Measurements from ENCODE around the gene ATAD3C.

The ATAD3C gene

DNA sequence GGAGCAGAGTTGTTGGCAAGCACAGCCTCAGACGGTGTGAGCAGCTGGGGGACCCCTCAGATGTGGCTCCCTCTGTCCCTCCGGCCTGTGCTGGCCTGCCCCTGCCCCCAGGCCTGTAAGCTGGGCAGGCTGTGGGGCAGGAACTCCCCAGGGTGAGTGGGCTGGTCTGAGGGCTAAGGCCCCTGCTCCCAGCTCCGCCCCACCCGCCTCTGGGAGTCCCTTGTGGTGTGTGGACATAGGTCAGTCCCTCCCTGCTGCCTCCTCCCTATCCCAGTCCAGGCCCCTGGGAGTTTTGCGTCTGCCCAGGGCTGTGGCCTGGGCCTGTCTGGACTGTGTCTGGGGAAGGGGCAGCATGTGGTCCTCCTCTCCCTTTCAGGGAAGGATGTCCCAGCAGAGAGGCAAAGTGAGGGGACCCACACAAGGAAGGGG is 17.6 kb upstream of the ATAD3C start:
- H3K9me3 ChIP-seq (ENCODE audit: control insufficient read depth in 2 of 2, low read length in 2 of 2) = no peaks in the 10 kb centered on the region
- H3K9ac ChIP-seq (ENCODE audit: low read depth in 1 of 2, low read length in 2 of 2) = peak overlapping the region; percentile 52 to 65
- peak overlapping the region; percentile 22 to 41 for H3K4me3 ChIP-seq (ENCODE audit: low read length in 2 of 2)
- peaks cover 47 to 53% of the 10 kb centered on the region in 2 donors for H3K4me1 ChIP-seq (ENCODE audit: control insufficient read depth in 2 of 2, insufficient read depth in 2 of 2, low read length in 2 of 2)
- peaks cover 5 to 7% of the 10 kb centered on the region in 2 donors for H3K27me3 ChIP-seq (ENCODE audit: control insufficient read depth in 2 of 2, insufficient read depth in 2 of 2, low read length in 2 of 2)
- no peaks in the 10 kb centered on the region for H3K36me3 ChIP-seq (ENCODE audit: control insufficient read depth in 2 of 2, insufficient read depth in 2 of 2, low read length in 2 of 2)
- peak overlapping the region; percentile 92 to 93 for H3K27ac ChIP-seq (ENCODE audit: low read depth in 2 of 2, low read length in 2 of 2)

DNA sequence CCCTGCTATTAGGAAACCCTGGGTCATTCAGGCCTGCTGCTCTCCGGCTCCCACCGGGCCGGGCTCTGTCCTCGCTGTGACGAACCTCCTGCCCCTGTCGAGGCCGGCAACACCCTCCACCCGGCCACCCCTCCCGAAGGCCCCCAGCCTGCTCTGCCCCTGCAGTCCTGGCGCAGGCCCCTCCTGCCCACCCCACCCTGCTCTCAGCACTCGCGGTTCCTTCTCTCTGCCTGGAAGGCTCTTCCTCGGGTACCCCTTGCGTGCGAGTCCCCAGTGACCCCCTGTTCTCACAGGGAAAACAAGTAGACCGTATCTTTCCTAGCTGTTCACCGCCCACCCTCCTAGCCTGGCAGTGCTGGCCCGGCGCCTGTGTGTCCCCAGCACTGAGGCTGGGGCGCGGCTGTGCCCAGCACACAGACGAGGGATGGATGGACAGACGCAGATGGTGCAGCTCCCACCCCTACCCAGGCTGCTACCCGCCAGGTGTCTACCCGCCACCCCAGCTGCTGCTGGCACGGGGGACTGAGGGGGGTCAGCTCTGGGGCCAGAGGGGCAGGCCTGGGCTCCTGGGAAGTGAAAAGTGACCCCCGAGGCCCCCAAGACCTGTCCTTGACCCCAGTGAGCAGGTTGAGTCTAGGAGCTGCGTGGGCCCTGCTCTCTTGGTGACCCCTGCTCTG is 17.1 kb upstream of the ATAD3C start:
- H3K4me3 ChIP-seq (ENCODE audit: low read length in 2 of 2) = peak overlapping the region; percentile 25 to 41

DNA sequence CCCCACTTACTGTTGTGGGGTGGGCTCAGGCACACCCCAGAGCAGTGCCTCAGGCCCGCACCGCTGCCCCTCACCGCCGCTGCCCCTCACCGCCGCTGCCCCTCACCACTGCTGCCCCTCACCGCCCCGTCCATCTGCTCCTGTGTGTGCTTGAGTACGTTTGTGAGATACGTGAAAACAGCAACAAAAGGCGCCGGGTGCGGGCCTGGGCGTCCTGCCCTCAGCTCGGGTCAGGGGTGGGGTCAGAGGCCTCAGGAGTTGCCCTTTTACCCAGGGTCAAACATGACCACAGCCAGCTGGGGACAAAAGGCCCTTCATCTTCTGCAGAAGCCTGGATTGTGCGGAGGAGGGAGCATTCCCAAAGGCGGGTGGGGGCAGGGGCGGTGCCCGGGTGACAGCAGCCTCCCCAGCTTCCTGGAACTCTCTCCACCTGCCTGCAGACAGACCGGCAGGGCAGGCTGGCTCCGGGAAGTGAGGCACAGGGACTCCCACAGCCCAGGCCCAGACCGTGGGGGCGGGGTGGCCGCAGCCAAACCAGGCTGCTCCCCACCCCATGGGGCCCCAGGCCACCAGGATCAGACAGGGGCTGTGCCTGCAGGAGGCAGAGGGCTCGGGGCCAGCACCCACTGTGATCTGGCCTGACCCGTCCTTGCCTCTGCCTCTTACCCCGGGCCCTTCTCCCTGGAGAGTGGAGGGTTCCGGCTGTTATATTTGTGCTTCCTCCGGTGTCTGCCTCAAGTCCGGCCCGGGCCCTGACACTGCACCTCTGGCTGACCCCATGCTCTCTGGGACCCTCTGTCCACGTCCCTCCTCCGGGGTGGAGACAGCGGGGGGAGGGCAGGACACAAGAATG is 16.3 kb upstream of the ATAD3C start:
- peak overlapping the region; percentile 92 to 93 for H3K27ac ChIP-seq (ENCODE audit: low read depth in 2 of 2, low read length in 2 of 2)
- H3K36me3 ChIP-seq (ENCODE audit: control insufficient read depth in 2 of 2, insufficient read depth in 2 of 2, low read length in 2 of 2) = no peaks in the 10 kb centered on the region
- peaks cover 6% of the 10 kb centered on the region in 2 donors for H3K27me3 ChIP-seq (ENCODE audit: control insufficient read depth in 2 of 2, insufficient read depth in 2 of 2, low read length in 2 of 2)
- H3K4me1 ChIP-seq (ENCODE audit: control insufficient read depth in 2 of 2, insufficient read depth in 2 of 2, low read length in 2 of 2) = peaks cover 57 to 63% of the 10 kb centered on the region in 2 donors
- H3K4me3 ChIP-seq (ENCODE audit: low read length in 2 of 2) = peak overlapping the region; percentile 25 to 44
- no peaks in the 10 kb centered on the region for H3K9me3 ChIP-seq (ENCODE audit: control insufficient read depth in 2 of 2, low read length in 2 of 2)
- H3K9ac ChIP-seq (ENCODE audit: low read depth in 1 of 2, low read length in 2 of 2) = peak overlapping the region; percentile 68 to 73

More for the DNA sequence above, 17.1 kb upstream of the ATAD3C start:
- Histone ChIP-seq H3K27me3 (ENCODE audit: control insufficient read depth in 2 of 2, insufficient read depth in 2 of 2, low read length in 2 of 2) (peaks cover 6 to 7% of the 10 kb centered on the region in 2 donors), H3K9me3 (ENCODE audit: control insufficient read depth in 2 of 2, low read length in 2 of 2) (no peaks in the 10 kb centered on the region), H3K9ac (ENCODE audit: low read depth in 1 of 2, low read length in 2 of 2) (peak overlapping the region; percentile 52 to 65), H3K27ac (ENCODE audit: low read depth in 2 of 2, low read length in 2 of 2) (peak overlapping the region; percentile 92 to 93), H3K4me1 (ENCODE audit: control insufficient read depth in 2 of 2, insufficient read depth in 2 of 2, low read length in 2 of 2) (peaks cover 51 to 55% of the 10 kb centered on the region in 2 donors), H3K36me3 (ENCODE audit: control insufficient read depth in 2 of 2, insufficient read depth in 2 of 2, low read length in 2 of 2) (no peaks in the 10 kb centered on the region)

DNA sequence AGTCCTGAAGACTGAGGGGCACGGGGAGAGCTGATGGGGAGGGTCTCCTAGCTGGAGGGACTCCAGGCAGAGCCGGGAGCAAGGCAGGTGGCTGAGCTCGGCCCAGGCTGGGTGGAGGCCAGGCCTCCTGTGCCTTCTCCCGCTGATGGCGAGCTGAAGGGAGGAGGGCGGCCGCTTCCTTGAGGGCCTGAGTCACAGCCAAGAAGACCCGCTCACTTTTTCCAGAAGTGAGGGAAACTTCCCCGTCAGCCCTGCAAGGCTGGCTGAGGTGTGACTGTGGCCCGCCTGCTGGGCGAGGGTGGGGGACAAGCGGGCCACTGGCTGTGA is 15.7 kb upstream of the ATAD3C start:
- Histone ChIP-seq H3K9ac (ENCODE audit: low read depth in 1 of 2, low read length in 2 of 2) (peak overlapping the region; percentile 68 to 73), H3K27me3 (ENCODE audit: control insufficient read depth in 2 of 2, insufficient read depth in 2 of 2, low read length in 2 of 2) (peaks cover 4% of the 10 kb centered on the region in 2 donors), H3K36me3 (ENCODE audit: control insufficient read depth in 2 of 2, insufficient read depth in 2 of 2, low read length in 2 of 2) (no peaks in the 10 kb centered on the region), H3K4me1 (ENCODE audit: control insufficient read depth in 2 of 2, insufficient read depth in 2 of 2, low read length in 2 of 2) (peaks cover 58 to 63% of the 10 kb centered on the region in 2 donors), H3K9me3 (ENCODE audit: control insufficient read depth in 2 of 2, low read length in 2 of 2) (no peaks in the 10 kb centered on the region), H3K4me3 (ENCODE audit: low read length in 2 of 2) (peak overlapping the region; percentile 25 to 44), H3K27ac (ENCODE audit: low read depth in 2 of 2, low read length in 2 of 2) (peak overlapping the region; percentile 92 to 93)

DNA sequence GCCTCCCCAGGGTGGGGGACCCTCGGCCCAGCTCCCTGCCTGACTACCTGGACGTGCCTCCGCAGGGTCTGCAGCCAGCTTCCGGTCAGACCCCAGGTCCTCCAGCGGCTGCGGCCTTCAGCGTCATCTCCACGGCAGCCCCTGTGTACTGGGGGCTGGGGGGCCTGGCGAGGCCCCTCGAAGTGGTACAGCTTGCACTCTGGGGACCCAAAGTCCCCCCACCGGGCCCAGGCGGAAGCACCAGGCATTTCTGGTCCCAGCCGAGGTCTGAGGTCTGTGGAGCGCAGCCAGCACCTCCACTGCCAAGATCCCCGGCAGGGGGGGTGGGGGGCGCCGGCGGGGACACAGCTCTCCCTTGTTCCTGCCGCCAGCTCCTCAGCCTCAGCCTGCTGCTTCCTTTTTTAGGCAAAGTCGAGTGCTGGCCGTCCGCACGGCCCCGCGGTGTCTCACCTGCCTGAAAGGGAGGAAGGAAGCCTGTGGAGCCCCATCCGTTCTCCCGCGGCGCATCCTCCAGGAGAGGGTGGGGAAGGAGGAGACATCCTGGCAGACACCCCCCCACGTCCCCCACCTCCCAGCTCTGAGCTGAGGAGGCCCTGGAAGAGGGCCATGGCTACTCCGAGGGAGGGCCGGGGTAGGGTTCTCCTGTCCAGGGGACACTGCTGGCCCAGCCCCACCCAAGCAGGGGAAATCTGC is 15.2 kb upstream of the ATAD3C start:
- Histone ChIP-seq H3K9me3 (ENCODE audit: control insufficient read depth in 2 of 2, low read length in 2 of 2) (no peaks in the 10 kb centered on the region), H3K36me3 (ENCODE audit: control insufficient read depth in 2 of 2, insufficient read depth in 2 of 2, low read length in 2 of 2) (no peaks in the 10 kb centered on the region), H3K4me1 (ENCODE audit: control insufficient read depth in 2 of 2, insufficient read depth in 2 of 2, low read length in 2 of 2) (peaks cover 58 to 63% of the 10 kb centered on the region in 2 donors), H3K27ac (ENCODE audit: low read depth in 2 of 2, low read length in 2 of 2) (peak overlapping the region; percentile 92 to 93), H3K27me3 (ENCODE audit: control insufficient read depth in 2 of 2, insufficient read depth in 2 of 2, low read length in 2 of 2) (peaks cover 4% of the 10 kb centered on the region in 2 donors), H3K4me3 (ENCODE audit: low read length in 2 of 2) (peak overlapping the region in 1 of 2 donors; percentile 44), H3K9ac (ENCODE audit: low read depth in 1 of 2, low read length in 2 of 2) (peak overlapping the region; percentile 17 to 73)

DNA sequence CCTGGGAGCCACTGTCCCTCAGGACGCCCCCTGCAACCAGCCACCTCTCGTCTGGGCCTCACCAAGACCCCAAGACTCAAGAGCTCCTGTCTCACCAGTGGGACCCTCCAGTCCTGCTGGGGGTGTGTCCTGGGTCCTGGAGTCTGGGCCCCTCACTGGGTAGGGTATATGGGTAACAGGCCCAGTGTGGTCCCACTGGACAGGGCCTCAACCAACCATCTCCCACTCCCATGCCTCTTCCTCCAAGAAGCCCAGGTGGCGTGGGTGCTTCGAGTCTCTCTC is 14.7 kb upstream of the ATAD3C start:
- Histone ChIP-seq H3K4me3 (ENCODE audit: low read length in 2 of 2) (peak overlapping the region; percentile 62 to 71), H3K9me3 (ENCODE audit: control insufficient read depth in 2 of 2, low read length in 2 of 2) (no peaks in the 10 kb centered on the region), H3K9ac (ENCODE audit: low read depth in 1 of 2, low read length in 2 of 2) (peak overlapping the region; percentile 49 to 55), H3K27me3 (ENCODE audit: control insufficient read depth in 2 of 2, insufficient read depth in 2 of 2, low read length in 2 of 2) (peaks cover 4% of the 10 kb centered on the region in 2 donors), H3K4me1 (ENCODE audit: control insufficient read depth in 2 of 2, insufficient read depth in 2 of 2, low read length in 2 of 2) (peaks cover 58 to 61% of the 10 kb centered on the region in 2 donors), H3K36me3 (ENCODE audit: control insufficient read depth in 2 of 2, insufficient read depth in 2 of 2, low read length in 2 of 2) (no peaks in the 10 kb centered on the region), H3K27ac (ENCODE audit: low read depth in 2 of 2, low read length in 2 of 2) (peak overlapping the region; percentile 92 to 93)

DNA sequence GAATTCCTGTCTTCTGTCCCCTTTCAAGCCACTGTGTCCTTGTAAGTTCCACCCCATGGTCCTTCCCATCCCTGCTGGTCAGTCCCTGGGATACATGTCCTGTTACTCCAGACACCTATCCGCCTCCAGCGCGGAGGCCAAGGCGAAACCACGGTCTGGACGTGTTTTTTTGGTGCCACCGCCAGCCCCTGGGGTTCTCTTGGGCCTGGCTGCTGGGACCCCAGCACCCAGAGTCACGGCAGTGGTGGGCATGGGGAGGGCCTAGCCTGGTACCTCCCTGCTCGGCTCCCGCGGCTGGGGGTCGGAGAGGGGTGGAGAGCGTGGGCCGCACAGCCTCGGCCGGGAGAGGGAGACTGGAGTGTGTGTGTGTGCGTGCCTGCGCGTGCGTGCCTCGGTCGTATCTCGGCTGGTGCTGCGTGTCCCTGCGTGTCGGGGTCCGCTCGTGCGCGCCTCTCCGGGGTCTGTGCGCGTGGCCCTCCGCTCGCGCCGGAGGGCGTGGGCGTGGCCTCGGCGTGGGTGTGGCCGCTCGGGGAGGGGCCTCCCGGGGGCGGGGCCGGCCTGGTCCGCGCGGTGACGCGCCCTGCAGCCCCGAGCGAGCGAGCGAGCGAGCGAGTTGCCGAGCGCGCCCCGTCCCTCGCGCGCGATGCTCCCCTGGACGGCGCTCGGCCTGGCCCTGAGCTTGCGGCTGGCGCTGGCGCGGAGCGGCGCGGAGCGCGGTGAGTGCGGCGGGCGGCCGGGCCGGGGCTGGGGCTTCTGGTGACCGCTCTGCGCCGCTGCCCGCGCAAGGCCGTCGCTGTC is 14.2 kb upstream of the ATAD3C start, which contains the start of gene VWA1:
VWA1 (plus strand) TSS at position 585 of the 798 bp plus-strand sequence; CDS start at position 644, 59 bp downstream.
- H3K9me3 ChIP-seq (ENCODE audit: control insufficient read depth in 2 of 2, low read length in 2 of 2) = no peaks in the 10 kb centered on the region
- H3K4me1 ChIP-seq (ENCODE audit: control insufficient read depth in 2 of 2, insufficient read depth in 2 of 2, low read length in 2 of 2) = peaks cover 58 to 59% of the 10 kb centered on the region in 2 donors
- H3K9ac ChIP-seq (ENCODE audit: low read depth in 1 of 2, low read length in 2 of 2) = peak within 1 kb of the TSS; percentile 49 to 55
- H3K27ac ChIP-seq (ENCODE audit: low read depth in 2 of 2, low read length in 2 of 2) = peak within 1 kb of the TSS; percentile 92 to 93
- no peaks in the 10 kb centered on the region for H3K36me3 ChIP-seq (ENCODE audit: control insufficient read depth in 2 of 2, insufficient read depth in 2 of 2, low read length in 2 of 2)
- peak within 1 kb of the TSS; percentile 62 to 71 for H3K4me3 ChIP-seq (ENCODE audit: low read length in 2 of 2)
- H3K27me3 ChIP-seq (ENCODE audit: control insufficient read depth in 2 of 2, insufficient read depth in 2 of 2, low read length in 2 of 2) = peaks cover 4% of the 10 kb centered on the region in 2 donors

DNA sequence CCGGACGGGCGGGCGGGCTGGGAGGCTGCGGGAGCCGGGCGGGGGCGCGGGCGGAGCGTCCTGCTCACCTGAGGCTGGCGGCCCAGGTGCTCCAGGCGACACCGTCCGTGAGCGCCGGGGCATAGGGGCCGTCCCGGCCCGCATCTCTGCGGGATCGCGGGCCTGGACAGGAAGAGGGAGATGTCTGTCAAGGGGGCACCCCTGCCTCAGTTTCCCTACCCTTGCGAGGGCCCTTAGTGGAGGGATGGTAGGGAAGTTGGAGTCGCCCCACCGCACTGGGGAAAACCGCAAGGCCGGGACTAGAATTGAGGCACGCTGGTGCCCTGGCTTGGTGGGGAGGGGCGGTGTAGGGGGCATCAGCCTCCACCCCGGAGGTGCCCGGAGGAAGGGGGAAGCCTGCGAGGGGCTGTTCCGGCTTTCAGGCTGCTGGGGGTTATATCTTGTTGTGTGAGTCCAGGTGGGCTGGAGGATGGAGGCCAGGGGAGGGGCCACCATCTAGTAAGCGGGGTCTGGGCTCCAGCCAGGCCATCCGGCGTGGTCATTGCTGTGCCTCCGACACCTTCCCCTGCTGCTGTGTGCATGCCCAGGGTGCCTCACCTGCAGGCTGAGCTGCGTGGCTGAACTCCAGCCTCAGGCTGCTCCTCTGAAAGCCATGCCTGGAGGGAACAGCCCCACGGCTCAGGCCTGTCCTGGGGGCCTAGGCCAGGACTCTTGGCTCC is 13.4 kb upstream of the ATAD3C start:
- no peak overlapping the region for H3K27ac ChIP-seq (ENCODE audit: low read depth in 2 of 2, low read length in 2 of 2)
- H3K4me1 ChIP-seq (ENCODE audit: control insufficient read depth in 2 of 2, insufficient read depth in 2 of 2, low read length in 2 of 2) = peaks cover 61 to 63% of the 10 kb centered on the region in 2 donors
- no peaks in the 10 kb centered on the region for H3K9me3 ChIP-seq (ENCODE audit: control insufficient read depth in 2 of 2, low read length in 2 of 2)
- peak overlapping the region; percentile 32 to 39 for H3K9ac ChIP-seq (ENCODE audit: low read depth in 1 of 2, low read length in 2 of 2)
- H3K27me3 ChIP-seq (ENCODE audit: control insufficient read depth in 2 of 2, insufficient read depth in 2 of 2, low read length in 2 of 2) = peaks cover 4% of the 10 kb centered on the region in 2 donors
- no peaks in the 10 kb centered on the region for H3K36me3 ChIP-seq (ENCODE audit: control insufficient read depth in 2 of 2, insufficient read depth in 2 of 2, low read length in 2 of 2)
- H3K4me3 ChIP-seq (ENCODE audit: low read length in 2 of 2) = peak overlapping the region; percentile 47 to 57

DNA sequence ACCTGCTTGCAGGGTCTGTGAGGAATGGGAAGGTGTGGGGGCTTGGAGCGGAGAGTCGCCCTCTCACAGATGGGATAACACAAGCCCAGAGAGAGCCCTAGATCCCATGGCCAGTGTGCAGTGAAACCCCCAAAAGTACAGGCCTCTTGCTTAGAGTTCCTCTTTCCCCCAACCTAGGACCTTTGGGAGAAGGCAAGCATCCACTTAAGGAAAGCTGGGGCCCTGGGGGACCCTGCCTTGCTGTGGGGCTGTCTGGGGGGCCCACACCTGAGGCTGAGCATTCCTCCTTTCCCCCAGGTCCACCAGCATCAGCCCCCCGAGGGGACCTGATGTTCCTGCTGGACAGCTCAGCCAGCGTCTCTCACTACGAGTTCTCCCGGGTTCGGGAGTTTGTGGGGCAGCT is 12.9 kb upstream of the ATAD3C start:
- Histone ChIP-seq H3K9me3 (ENCODE audit: control insufficient read depth in 2 of 2, low read length in 2 of 2) (no peaks in the 10 kb centered on the region), H3K4me3 (ENCODE audit: low read length in 2 of 2) (peak overlapping the region; percentile 47 to 57), H3K9ac (ENCODE audit: low read depth in 1 of 2, low read length in 2 of 2) (peak overlapping the region; percentile 32 to 39), H3K36me3 (ENCODE audit: control insufficient read depth in 2 of 2, insufficient read depth in 2 of 2, low read length in 2 of 2) (no peaks in the 10 kb centered on the region), H3K4me1 (ENCODE audit: control insufficient read depth in 2 of 2, insufficient read depth in 2 of 2, low read length in 2 of 2) (peaks cover 60 to 61% of the 10 kb centered on the region in 2 donors), H3K27ac (ENCODE audit: low read depth in 2 of 2, low read length in 2 of 2) (no peak overlapping the region), H3K27me3 (ENCODE audit: control insufficient read depth in 2 of 2, insufficient read depth in 2 of 2, low read length in 2 of 2) (peaks cover 4% of the 10 kb centered on the region in 2 donors)
